SK-N-SH treated with all-trans-retinoic acid at 6 μM for 48 hours (cell line): ENCODE measurements around the gene RASA4B.
"Not testable (repeated sequence)": the region's sequence is repeated elsewhere in the genome, so short reads cannot be mapped to it uniquely, and the experiment has no call there.

Experiments used
- BACH2 ChIP-seq: fragments of 250-450 bp; sonication (Bioruptor Pico); IDR thresholded peaks from 2 replicates; pipeline ENCODE4 v1.9.0; 2021; ENCODE audit warnings: mild to moderate bottlenecking, borderline replicate concordance
- ESRRG ChIP-seq: fragments of 250-450 bp; sonication (Bioruptor Pico); IDR thresholded peaks from 2 replicates; pipeline ENCODE4 v1.6.1; 2021; ENCODE audit warnings: mild to moderate bottlenecking
- RARB ChIP-seq: fragments of 250-450 bp; sonication (Bioruptor Pico); IDR thresholded peaks from 2 replicates; pipeline ENCODE4 v1.8.0; 2021; ENCODE audit warnings: mild to moderate bottlenecking, moderate library complexity
- TCF4 ChIP-seq: fragments of 250-450 bp; sonication (Bioruptor Pico); IDR thresholded peaks from 2 replicates; pipeline ENCODE4 v1.8.0; 2021; ENCODE audit warnings: mild to moderate bottlenecking, moderate library complexity, borderline replicate concordance
- TOX ChIP-seq: fragments of 250-450 bp; sonication (Bioruptor Pico); IDR thresholded peaks from 2 replicates; pipeline ENCODE4 v1.8.0; 2021; ENCODE audit warnings: mild to moderate bottlenecking, moderate library complexity, borderline replicate concordance
- ZFP30 ChIP-seq: fragments of 450-650 bp; formaldehyde crosslinking; IDR thresholded peaks from 2 replicates; pipeline ENCODE4 v1.5.0; 2022; ENCODE audit warnings: mild to moderate bottlenecking, moderate library complexity
- ZNF565 ChIP-seq: fragments of 450-650 bp; formaldehyde crosslinking; conservative IDR thresholded peaks from 2 replicates; pipeline ENCODE4 v1.5.0; 2020; ENCODE audit warnings: low read depth, mild to moderate bottlenecking, moderate library complexity
- ZNF70 ChIP-seq: fragments of 450-650 bp; formaldehyde crosslinking; IDR thresholded peaks from 2 replicates; pipeline ENCODE4 v1.5.0; 2020; ENCODE audit warnings: mild to moderate bottlenecking, moderate library complexity
- TF ChIP-seq, protein P1 (sequence below): fragments of 250-450 bp; sonication (Bioruptor Pico); IDR thresholded peaks from 2 replicates; pipeline ENCODE4 v1.5.1; 2021; ENCODE audit warnings: mild to moderate bottlenecking, moderate library complexity
- TF ChIP-seq, protein P2 (sequence below): fragments of 250-450 bp; sonication (Bioruptor Pico); IDR thresholded peaks from 2 replicates; pipeline ENCODE4 v1.8.0; 2020; ENCODE audit warnings: mild to moderate bottlenecking, moderate library complexity, borderline replicate concordance
- TF ChIP-seq, protein P3 (sequence below): fragments of 250-450 bp; sonication (Bioruptor Pico); IDR thresholded peaks from 2 replicates; pipeline ENCODE4 v1.8.0; 2021; ENCODE audit warnings: low read depth, mild to moderate bottlenecking, moderate library complexity, borderline replicate concordance
- TF ChIP-seq, protein P4 (sequence below): fragments of 250-450 bp; sonication (Bioruptor Pico); IDR thresholded peaks from 2 replicates; pipeline ENCODE4 v1.5.0; 2020; ENCODE audit warnings: mild to moderate bottlenecking, moderate library complexity

DNA sequence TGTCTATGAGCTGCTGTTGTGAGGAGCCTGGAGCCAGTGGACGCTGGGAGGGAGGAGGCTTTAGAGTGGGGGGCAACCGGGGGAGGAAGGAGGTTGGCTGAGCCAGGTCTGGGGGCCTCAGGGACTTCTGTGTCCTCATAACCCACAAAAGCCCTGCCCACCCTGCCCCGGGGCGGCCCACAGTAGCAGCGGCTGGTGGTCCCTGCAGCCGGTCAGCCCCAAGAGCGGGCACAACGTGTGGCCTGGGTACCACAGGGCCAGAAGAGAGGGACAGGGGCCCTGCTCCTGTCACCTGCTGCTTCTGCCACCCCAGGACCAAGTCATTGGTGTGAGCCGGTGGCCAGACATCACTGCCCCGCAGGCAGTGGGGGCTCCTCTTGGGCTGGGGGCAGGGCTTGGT lies 35.6 kb downstream of the RASA4B start:
- TF ChIP-seq ESRRG (CRISPR knock-in tag); RARB (CRISPR knock-in tag); ZFP30 (CRISPR knock-in tag); ZNF565 (CRISPR knock-in tag); TCF4; TOX (CRISPR knock-in tag); BACH2 (CRISPR knock-in tag); ZNF70 (CRISPR knock-in tag): not testable (repeated sequence)
- TF ChIP-seq, protein P1, sequence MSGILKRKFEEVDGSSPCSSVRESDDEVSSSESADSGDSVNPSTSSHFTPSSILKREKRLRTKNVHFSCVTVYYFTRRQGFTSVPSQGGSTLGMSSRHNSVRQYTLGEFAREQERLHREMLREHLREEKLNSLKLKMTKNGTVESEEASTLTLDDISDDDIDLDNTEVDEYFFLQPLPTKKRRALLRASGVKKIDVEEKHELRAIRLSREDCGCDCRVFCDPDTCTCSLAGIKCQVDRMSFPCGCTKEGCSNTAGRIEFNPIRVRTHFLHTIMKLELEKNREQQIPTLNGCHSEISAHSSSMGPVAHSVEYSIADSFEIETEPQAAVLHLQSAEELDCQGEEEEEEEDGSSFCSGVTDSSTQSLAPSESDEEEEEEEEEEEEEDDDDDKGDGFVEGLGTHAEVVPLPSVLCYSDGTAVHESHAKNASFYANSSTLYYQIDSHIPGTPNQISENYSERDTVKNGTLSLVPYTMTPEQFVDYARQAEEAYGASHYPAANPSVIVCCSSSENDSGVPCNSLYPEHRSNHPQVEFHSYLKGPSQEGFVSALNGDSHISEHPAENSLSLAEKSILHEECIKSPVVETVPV = not testable (repeated sequence)
- TF ChIP-seq, protein P2, sequence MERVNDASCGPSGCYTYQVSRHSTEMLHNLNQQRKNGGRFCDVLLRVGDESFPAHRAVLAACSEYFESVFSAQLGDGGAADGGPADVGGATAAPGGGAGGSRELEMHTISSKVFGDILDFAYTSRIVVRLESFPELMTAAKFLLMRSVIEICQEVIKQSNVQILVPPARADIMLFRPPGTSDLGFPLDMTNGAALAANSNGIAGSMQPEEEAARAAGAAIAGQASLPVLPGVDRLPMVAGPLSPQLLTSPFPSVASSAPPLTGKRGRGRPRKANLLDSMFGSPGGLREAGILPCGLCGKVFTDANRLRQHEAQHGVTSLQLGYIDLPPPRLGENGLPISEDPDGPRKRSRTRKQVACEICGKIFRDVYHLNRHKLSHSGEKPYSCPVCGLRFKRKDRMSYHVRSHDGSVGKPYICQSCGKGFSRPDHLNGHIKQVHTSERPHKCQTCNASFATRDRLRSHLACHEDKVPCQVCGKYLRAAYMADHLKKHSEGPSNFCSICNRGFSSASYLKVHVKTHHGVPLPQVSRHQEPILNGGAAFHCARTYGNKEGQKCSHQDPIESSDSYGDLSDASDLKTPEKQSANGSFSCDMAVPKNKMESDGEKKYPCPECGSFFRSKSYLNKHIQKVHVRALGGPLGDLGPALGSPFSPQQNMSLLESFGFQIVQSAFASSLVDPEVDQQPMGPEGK (CRISPR knock-in tag) = not testable (repeated sequence)
- TF ChIP-seq, protein P3, sequence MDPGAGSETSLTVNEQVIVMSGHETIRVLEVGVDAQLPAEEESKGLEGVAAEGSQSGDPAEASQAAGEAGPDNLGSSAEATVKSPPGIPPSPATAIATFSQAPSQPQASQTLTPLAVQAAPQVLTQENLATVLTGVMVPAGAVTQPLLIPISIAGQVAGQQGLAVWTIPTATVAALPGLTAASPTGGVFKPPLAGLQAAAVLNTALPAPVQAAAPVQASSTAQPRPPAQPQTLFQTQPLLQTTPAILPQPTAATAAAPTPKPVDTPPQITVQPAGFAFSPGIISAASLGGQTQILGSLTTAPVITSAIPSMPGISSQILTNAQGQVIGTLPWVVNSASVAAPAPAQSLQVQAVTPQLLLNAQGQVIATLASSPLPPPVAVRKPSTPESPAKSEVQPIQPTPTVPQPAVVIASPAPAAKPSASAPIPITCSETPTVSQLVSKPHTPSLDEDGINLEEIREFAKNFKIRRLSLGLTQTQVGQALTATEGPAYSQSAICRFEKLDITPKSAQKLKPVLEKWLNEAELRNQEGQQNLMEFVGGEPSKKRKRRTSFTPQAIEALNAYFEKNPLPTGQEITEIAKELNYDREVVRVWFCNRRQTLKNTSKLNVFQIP (CRISPR knock-in tag) = not testable (repeated sequence)
- TF ChIP-seq, protein P4, sequence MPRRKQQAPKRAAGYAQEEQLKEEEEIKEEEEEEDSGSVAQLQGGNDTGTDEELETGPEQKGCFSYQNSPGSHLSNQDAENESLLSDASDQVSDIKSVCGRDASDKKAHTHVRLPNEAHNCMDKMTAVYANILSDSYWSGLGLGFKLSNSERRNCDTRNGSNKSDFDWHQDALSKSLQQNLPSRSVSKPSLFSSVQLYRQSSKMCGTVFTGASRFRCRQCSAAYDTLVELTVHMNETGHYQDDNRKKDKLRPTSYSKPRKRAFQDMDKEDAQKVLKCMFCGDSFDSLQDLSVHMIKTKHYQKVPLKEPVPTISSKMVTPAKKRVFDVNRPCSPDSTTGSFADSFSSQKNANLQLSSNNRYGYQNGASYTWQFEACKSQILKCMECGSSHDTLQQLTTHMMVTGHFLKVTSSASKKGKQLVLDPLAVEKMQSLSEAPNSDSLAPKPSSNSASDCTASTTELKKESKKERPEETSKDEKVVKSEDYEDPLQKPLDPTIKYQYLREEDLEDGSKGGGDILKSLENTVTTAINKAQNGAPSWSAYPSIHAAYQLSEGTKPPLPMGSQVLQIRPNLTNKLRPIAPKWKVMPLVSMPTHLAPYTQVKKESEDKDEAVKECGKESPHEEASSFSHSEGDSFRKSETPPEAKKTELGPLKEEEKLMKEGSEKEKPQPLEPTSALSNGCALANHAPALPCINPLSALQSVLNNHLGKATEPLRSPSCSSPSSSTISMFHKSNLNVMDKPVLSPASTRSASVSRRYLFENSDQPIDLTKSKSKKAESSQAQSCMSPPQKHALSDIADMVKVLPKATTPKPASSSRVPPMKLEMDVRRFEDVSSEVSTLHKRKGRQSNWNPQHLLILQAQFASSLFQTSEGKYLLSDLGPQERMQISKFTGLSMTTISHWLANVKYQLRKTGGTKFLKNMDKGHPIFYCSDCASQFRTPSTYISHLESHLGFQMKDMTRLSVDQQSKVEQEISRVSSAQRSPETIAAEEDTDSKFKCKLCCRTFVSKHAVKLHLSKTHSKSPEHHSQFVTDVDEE = not testable (repeated sequence)
